ENCODE measurements around the gene MICB.
"Not testable (repeated sequence)": the region's sequence is repeated elsewhere in the genome, so short reads cannot be mapped to it uniquely, and the experiment has no call there.

The MICB gene

DNA sequence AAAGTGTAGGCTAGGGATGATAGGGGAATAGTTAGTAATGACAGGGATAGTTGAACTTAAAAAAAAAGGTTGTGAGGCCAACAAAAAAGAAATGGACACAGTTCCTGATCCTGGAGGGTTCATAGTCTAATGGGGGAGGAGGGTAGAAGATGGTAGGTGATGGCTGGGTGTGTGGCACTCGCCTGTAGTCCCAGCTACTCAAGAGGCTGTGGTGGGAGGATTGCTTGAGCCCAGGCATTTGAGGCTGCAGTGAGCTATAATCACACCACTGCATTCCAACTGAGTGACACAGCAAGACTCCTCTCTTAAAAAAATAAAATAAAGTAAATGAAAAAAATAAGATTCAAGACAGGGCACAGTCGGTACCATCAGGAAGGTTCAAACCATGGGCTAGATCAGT is 2.4 kb upstream of the MICB start:
- peak; percentile 69 for DNase-seq (ENCODE audit: low read depth)
- TF ChIP-seq CTCF (conservative IDR thresholded peaks at IDR 0.05; ENCODE audit: low read length): no peak
- peak overlapping the region; percentile 79 for H3K4me3 ChIP-seq (ENCODE audit: low read length)

- peak overlapping the region; percentile 75 for H3K4me3 ChIP-seq (ENCODE audit: low read length)
- DNase-seq (ENCODE audit: low read depth): not testable (repeated sequence)
These were observed 1.1 kb upstream of the MICB start for GRCh38 chr6:31496826-31497225.

DNA sequence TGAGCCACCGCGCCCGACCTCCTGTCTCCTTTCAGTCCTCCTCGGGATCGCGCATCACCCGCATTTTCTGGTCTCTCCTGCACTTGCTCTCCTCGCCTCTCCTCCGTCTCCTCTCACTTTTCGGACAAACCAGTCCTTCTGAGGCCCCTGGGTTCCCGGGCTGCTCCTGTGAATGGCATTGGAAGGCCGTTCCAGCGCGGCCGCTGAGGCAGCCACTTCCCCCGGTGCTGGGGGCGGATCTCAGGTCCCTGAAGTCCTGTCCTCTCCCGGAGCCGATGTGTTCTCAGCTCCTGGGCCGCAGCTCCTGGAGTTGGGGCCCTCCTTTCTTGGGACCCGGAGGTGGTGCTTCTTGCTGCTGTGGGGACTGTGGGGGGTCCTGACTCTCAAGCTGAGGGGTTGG is 803 bp downstream of the MICB start:
- no peak for TF ChIP-seq CTCF (conservative IDR thresholded peaks at IDR 0.05; ENCODE audit: low read length)
- peak overlapping the region; percentile 37 for H3K4me3 ChIP-seq (ENCODE audit: low read length)
- no peak for DNase-seq (ENCODE audit: low read depth)

DNA sequence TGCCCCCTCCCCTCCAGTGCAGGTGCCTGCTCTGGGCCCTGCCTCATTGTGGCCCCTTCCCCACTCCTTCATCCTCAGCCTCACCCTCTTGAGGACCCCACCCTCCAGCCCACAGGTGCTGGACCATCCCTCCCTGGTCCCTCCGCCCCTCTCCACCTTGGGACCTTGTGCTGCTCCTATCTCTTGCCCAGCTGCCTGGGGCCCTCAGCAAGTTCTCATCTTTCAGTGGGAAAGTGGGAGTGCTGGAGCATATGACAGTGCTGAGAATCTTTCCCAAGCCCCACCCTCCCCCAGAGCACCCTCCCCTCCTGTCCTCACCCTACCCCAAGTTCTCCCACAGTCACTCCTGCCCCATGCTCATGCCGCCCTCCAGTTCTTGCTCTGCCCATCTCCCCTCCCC is 1.7 kb downstream of the MICB start:
- DNase-seq (ENCODE audit: low read depth); H3K4me3 ChIP-seq (ENCODE audit: low read length): not testable (repeated sequence)

DNA sequence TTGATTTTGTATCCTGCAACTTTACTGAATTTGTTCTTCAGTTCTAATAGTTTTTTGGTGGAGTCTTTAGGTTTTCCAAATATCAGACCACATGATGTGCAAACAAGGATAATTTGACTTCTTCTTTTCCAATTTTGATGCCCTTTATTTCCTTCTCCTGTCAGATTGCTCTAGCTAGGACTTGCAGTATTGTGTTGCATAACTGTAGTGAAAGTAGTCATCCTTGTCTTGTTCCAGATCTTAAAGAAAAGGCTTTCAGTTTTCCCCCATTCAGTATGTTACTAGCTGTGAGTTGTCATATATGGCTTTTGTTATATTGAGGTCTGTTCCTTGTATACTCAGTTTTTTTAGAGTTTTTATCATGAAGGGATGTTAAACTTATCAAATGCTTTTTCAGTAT is 4.6 kb downstream of the MICB start:
- no peak for DNase-seq (ENCODE audit: low read depth)
- TF ChIP-seq CTCF (conservative IDR thresholded peaks at IDR 0.05; ENCODE audit: low read length): no peak

DNA sequence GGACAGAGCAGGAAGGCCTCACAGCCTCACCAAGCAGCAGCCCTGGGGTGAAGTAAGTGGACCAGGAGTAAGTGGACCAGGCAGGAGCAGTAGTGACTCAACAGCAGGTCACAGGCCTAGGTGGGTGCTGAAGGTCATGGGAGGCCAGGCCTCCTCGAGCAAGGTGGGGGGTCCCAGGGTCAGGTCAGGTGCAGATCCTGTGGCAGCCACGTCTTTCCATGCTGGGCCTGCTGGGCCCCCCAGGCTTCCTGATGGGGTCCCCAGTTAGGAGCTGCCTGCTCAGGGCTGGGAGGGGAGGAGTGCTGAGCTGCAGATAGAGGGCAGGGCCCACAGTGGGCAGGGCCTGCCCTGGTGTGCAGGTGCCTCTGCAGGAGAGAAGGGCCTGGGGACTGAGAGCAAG is 11.1 kb downstream of the MICB start:
- H3K4me3 ChIP-seq (ENCODE audit: low read length): not testable (repeated sequence)

More for the DNA sequence above, 4.6 kb downstream of the MICB start:
- H3K4me3 ChIP-seq (ENCODE audit: low read length): no peak overlapping the region

DNA sequence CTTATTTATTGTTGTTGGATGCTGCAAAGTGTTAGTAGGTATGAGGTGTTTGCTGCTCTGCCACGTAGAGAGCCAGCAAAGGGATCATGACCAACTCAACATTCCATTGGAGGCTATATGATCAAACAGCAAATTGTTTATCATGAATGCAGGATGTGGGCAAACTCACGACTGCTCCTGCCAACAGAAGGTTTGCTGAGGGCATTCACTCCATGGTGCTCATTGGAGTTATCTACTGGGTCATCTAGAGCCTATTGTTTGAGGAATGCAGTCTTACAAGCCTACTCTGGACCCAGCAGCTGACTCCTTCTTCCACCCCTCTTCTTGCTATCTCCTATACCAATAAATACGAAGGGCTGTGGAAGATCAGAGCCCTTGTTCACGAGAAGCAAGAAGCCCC is 12.1 kb downstream of the MICB start:
- DNase-seq (ENCODE audit: low read depth): no peak
- H3K4me3 ChIP-seq (ENCODE audit: low read length): no peak overlapping the region
- TF ChIP-seq CTCF (conservative IDR thresholded peaks at IDR 0.05; ENCODE audit: low read length): no peak

More for the DNA sequence above, 11.1 kb downstream of the MICB start:
- not testable (repeated sequence) for DNase-seq (ENCODE audit: low read depth)

GRCh38 chr6:31513456-31514165 is 15.7 kb downstream of the MICB start:
- no peak for DNase-seq (ENCODE audit: low read depth)

More at GRCh38 chr6:31513456-31514165, 15.7 kb downstream of the MICB start:
- H3K4me3 ChIP-seq (ENCODE audit: low read length): no peak overlapping the region
- TF ChIP-seq CTCF (conservative IDR thresholded peaks at IDR 0.05; ENCODE audit: low read length): no peak

Data from AG10803 (cell line).